H1 (cell line): ENCODE data around the gene KDM2A.
"Not testable (repeated sequence)": the region's sequence is repeated elsewhere in the genome, so short reads cannot be mapped to it uniquely, and the experiment has no call there.

Source experiments
- ASH2L ChIP-seq: fragments of 200-600, 300-600 bp; sonication (generic); IDR thresholded peaks from one replicate; pipeline ENCODE4 v1.7.1; 2017; ENCODE audit warnings: low read length
- CTCF ChIP-seq, 3 experiments: IDR thresholded peaks; 1 replicate in 2 of 3; 2 replicates in 1 of 3; pipeline versions ENCODE4 v1.5.1 to v1.6.1; 2011; ENCODE audit warnings: low read length in 3 of 3, mild to moderate bottlenecking in 3 of 3, inconsistent platforms in 2 of 3, low read depth in 1 of 3, moderate library complexity in 1 of 3; ENCODE audit not compliant: insufficient read depth in 1 of 3; ENCODE audit errors: control extremely low read depth in 1 of 3
- EZH2 ChIP-seq: fragments of 200-600 bp; sonication (generic); IDR thresholded peaks from 2 replicates; pipeline ENCODE4 v1.7.1; 2012; ENCODE audit warnings: low read depth, mild to moderate bottlenecking, moderate library complexity, low read length, inconsistent platforms; ENCODE audit not compliant: severe bottlenecking
- KDM1A ChIP-seq: fragments of 200-600, 300-600 bp; sonication (generic); IDR thresholded peaks from 2 replicates; pipeline ENCODE4 v1.7.1; 2016; ENCODE audit warnings: mild to moderate bottlenecking, low read length, borderline replicate concordance
- POLR2AphosphoS5 ChIP-seq: IDR thresholded peaks from 2 replicates; pipeline ENCODE4 v1.6.1; 2011; ENCODE audit warnings: low read depth, low read length
- RFX5 ChIP-seq: IDR thresholded peaks from 2 replicates; pipeline ENCODE4 v1.6.1; 2011; ENCODE audit warnings: low read depth, low read length, improper control_type of control experiment, borderline replicate concordance

GRCh38 chr11:67130861-67131260 lies 11.8 kb downstream of the KDM2A start:
- not testable (repeated sequence) for TF ChIP-seq POLR2AphosphoS5; CTCF (IDR thresholded peaks at IDR 0.05; ENCODE audit: control extremely low read depth in 1 of 3, insufficient read depth in 1 of 3, low read depth in 1 of 3, low read length in 3 of 3); EZH2; RFX5; KDM1A; ASH2L
